Left lung (tissue), 10 donors: Measurements from ENCODE around the gene FBXO28. TPM values are rescaled to one million over a fixed set of nuclear protein-coding genes. Genes with fewer than 3 reads are reported as not detected.

ENCODE experiments used
- ATAC-seq: fragments of 200-7000 bp; cut with Tn5 transposase; one replicate; pipeline ENCODE4 v1.9.1; 2020; ENCODE audit warnings: moderate library complexity
- DNase-seq, 4 donors: peaks; one replicate each; pipeline ENCODE4 v3.0.0-alpha.2; 2013 to 2020
- H3K27ac ChIP-seq, 2 donors: fragments of 200-600 bp; sonication (generic) in 1 of 2; one replicate each; pipeline versions ENCODE4 v1.5.0 to v1.8.0; 2020 to 2021
- H3K27me3 ChIP-seq, 2 donors: fragments of 200-600 bp; sonication (generic) in 1 of 2; one replicate each; pipeline versions ENCODE4 v1.5.0 to v1.8.0; 2020 to 2021
- H3K36me3 ChIP-seq, 2 donors: fragments of 200-600 bp; sonication (generic) in 1 of 2; one replicate each; pipeline versions ENCODE4 v1.5.0 to v1.8.0; 2020 to 2021
- H3K4me1 ChIP-seq, 2 donors: fragments of 200-600 bp; one replicate each; pipeline ENCODE4 v1.8.0; 2021
- H3K4me3 ChIP-seq, 2 donors: fragments of 200-600 bp; sonication (generic) in 1 of 2; one replicate each; pipeline versions ENCODE4 v1.5.0 to v1.8.0; 2020 to 2021; ENCODE audit warnings: mild to moderate bottlenecking in 1 of 2
- H3K9me3 ChIP-seq, 2 donors: fragments of 200-600 bp; sonication (generic) in 1 of 2; one replicate each; pipeline versions ENCODE4 v1.5.0 to v1.8.0; 2020 to 2021
- intact Hi-C, 2 donors: fragments of 100-400 bp; cut with DNase I; formaldehyde crosslinking; loops; one replicate each; pipeline versions ENCODE4 v1.11.2 to v1.14.2; 2022
- polyA plus RNA-seq, 6 donors: library from polyadenylated mRNA; unstranded; fragments of 120-200 nt; gene quantifications; one replicate each; pipeline ENCODE4 v1.2.1, GENCODE V29; 2013; ENCODE audit not compliant: insufficient read length in 6 of 6
- total RNA-seq, 2 donors: library from RNA; stranded (reverse); fragmentation: NEBNext Ultra II Directional; extraction: Animal tissue kit (Norgen Biotek cat#: 25700); gene quantifications; one replicate each; pipeline ENCODE4 v1.2.1, GENCODE V29; 2021
- TF ChIP-seq, protein P1 (sequence below), 2 donors: fragments of 200-600 bp; sonication (generic) in 1 of 2; IDR thresholded peaks; one replicate each; pipeline versions ENCODE4 v1.5.0 to v1.8.0; 2021; ENCODE audit warnings: antibody characterized with exemption in 2 of 2
- donor health status: DM: no; HTN: yes; CAD: no.
- donor health status: DM: no; HTN: no; CAD: no.

The FBXO28 gene
- total and polyA plus RNA-seq, 8 donors, result 26.7 to 33.6 (median 32.0) TPM

DNA sequence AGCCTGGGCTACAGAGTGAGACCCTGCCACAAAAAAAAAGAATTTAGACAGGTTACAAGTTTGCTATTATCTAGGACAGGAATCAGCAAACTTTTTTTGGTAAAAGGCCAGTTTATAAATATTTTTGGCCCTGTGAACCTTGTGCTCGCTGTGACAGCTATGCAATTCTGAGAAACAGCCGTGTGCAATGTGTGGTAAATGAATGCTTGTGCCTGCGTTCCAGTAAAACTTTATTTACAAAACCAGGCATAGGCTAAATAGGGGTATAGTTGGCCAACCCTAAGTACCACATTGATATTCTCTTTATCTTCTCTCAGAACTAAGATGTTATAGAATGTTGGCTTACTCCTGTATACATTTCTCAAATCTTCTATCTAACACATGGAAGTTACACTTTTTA lies 24.3 kb downstream of the FBXO28 start:
- intact Hi-C loops, result no loop called here
- no peaks in the 10 kb centered on the region for H3K4me1 ChIP-seq
- H3K4me3 ChIP-seq, result no peak overlapping the region
- no peak for ATAC-seq
- H3K27me3 ChIP-seq, result no peaks in the 10 kb centered on the region
- H3K36me3 ChIP-seq, result peaks cover 0 to 91% of the 10 kb centered on the region in 2 donors
- H3K9me3 ChIP-seq, result no peaks in the 10 kb centered on the region
- TF ChIP-seq, protein P1, sequence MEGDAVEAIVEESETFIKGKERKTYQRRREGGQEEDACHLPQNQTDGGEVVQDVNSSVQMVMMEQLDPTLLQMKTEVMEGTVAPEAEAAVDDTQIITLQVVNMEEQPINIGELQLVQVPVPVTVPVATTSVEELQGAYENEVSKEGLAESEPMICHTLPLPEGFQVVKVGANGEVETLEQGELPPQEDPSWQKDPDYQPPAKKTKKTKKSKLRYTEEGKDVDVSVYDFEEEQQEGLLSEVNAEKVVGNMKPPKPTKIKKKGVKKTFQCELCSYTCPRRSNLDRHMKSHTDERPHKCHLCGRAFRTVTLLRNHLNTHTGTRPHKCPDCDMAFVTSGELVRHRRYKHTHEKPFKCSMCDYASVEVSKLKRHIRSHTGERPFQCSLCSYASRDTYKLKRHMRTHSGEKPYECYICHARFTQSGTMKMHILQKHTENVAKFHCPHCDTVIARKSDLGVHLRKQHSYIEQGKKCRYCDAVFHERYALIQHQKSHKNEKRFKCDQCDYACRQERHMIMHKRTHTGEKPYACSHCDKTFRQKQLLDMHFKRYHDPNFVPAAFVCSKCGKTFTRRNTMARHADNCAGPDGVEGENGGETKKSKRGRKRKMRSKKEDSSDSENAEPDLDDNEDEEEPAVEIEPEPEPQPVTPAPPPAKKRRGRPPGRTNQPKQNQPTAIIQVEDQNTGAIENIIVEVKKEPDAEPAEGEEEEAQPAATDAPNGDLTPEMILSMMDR (IDR thresholded peaks at IDR 0.05), result no peak
- no peak overlapping the region for H3K27ac ChIP-seq
- DNase-seq, result no peak

DNA sequence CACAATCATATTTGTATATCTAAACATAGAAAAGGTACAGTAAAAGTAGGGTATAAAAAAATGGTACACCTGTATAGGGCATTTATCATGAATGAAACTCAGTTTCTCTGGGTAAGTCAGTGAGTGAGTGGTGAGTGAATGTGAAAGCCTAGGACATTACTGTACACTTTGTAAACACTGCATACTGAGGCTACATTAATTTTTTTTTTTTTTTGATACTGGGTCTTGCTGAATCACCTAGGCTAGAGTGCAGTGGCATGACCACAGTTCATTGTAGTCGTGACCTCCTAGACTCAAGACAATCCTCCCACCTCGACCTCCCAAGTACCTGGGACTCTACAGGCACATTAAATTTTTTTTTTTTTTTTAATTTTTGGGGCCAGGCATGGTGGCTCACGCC lies 27.8 kb downstream of the FBXO28 start:
- Histone ChIP-seq H3K9me3 (no peaks in the 10 kb centered on the region), H3K27me3 (no peaks in the 10 kb centered on the region), H3K4me1 (no peaks in the 10 kb centered on the region), H3K4me3 (no peak overlapping the region), H3K36me3 (peaks cover 0 to 78% of the 10 kb centered on the region in 2 donors), H3K27ac (no peak overlapping the region)
- ATAC-seq, result no peak
- TF ChIP-seq, protein P1 (IDR thresholded peaks at IDR 0.05), result no peak
- intact Hi-C loops, result no loop called here
- DNase-seq, result no peak

DNA sequence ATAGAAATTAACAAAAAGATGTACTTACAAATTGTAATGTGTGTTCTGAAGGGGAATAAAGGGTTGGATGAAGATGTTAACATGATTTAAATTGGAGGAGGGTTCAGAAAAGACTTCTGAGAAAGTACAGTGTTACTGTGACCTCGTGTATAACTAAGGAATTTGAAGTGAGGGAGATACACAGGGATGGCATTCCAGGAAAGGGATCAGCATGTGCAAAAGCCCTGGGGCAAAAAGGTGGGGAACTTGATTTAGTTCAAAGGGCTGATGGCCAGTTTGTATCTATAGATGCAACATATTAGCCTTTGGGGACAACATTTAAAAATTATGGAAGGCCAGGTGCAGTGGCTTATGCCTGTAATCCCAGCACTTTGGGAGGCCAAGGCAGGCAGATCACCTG lies 35.8 kb downstream of the FBXO28 start:
- no peaks in the 10 kb centered on the region for H3K9me3 ChIP-seq
- no peak overlapping the region for H3K27ac ChIP-seq
- H3K4me1 ChIP-seq, result no peaks in the 10 kb centered on the region
- intact Hi-C loops, result no loop called here
- H3K4me3 ChIP-seq, result no peak overlapping the region
- TF ChIP-seq, protein P1 (IDR thresholded peaks at IDR 0.05), result no peak
- peaks cover 0 to 27% of the 10 kb centered on the region in 2 donors for H3K36me3 ChIP-seq
- ATAC-seq, result no peak
- DNase-seq, result no peak
- H3K27me3 ChIP-seq, result no peaks in the 10 kb centered on the region

DNA sequence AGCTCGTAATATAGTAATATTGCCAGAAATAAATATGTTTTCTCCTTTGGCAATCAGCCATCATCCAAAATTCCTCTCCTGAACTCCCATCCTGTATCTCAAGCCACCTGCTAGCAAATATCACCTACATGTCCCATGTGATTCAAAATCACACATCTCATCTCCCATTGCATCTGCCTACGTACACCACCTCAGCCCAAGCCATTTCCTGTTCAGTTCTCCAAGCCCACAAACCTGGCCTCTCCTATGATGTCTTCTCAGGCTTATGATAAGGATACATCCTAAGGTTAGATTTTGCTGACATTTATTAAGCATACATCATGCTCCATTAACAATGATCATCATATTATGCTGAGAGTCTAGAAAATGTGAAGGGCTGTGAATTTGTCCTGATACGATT lies 37.2 kb downstream of the FBXO28 start:
- intact Hi-C loops, result no loop called here

DNA sequence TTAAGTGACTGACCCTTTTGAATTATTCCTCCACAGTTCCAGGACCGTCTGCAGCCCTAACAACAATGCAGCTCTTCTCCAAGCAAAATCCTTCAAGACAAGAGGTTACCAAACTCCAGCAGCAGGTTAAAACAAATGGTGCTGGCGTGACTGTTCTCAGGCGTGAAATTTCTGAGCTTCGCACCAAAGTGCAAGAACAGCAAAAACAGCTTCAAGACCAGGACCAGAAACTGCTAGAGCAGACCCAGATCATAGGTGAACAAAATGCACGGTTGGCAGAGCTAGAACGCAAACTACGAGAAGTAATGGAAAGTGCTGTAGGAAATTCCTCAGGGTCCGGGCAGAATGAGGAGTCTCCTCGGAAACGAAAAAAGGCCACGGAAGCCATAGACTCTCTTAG lies 43.4 kb downstream of the FBXO28 start:
- ATAC-seq, result no peak
- Histone ChIP-seq H3K9me3 (no peaks in the 10 kb centered on the region), H3K27ac (no peak overlapping the region), H3K4me3 (no peak overlapping the region), H3K36me3 (peaks cover 0 to 57% of the 10 kb centered on the region in 2 donors), H3K4me1 (peaks cover 0 to 2% of the 10 kb centered on the region in 2 donors), H3K27me3 (no peaks in the 10 kb centered on the region)
- TF ChIP-seq, protein P1 (IDR thresholded peaks at IDR 0.05), result no peak
- intact Hi-C loops, result no loop called here
- DNase-seq, result no peak

More for the DNA sequence above, 37.2 kb downstream of the FBXO28 start:
- Histone ChIP-seq H3K9me3 (no peaks in the 10 kb centered on the region), H3K27me3 (no peaks in the 10 kb centered on the region), H3K4me1 (no peaks in the 10 kb centered on the region), H3K4me3 (no peak overlapping the region), H3K36me3 (peaks cover 0 to 19% of the 10 kb centered on the region in 2 donors), H3K27ac (no peak overlapping the region)
- ATAC-seq (no peak), DNase-seq (no peak)
- TF ChIP-seq, protein P1 (IDR thresholded peaks at IDR 0.05), result no peak
